Keratinocyte (primary cell): ENCODE results near the gene B4GALT2. TPM values are rescaled to one million over a fixed set of nuclear protein-coding genes. Genes with fewer than 3 reads are reported as not detected.

Experiments
- DNase-seq: peaks from one replicate; pipeline ENCODE4 v3.0.0-alpha.2; 2011; ENCODE audit warnings: low read depth, missing footprints, low spot score
- FAIRE-seq: peaks from 2 replicates; lab custom pipeline; 2011; peaks lifted over from hg19 to GRCh38; lab: Jason Lieb, UNC
- H2AFZ ChIP-seq: 2 replicates; pipeline ENCODE4 v1.6.0; 2012; ENCODE audit warnings: low read length, control low read depth, inconsistent platforms; ENCODE audit not compliant: control insufficient read depth
- H3K27ac ChIP-seq: 2 replicates; pipeline ENCODE4 v1.5.1; 2011; ENCODE audit warnings: low read length; ENCODE audit not compliant: control insufficient read depth, insufficient read depth
- H3K27me3 ChIP-seq: 3 replicates; pipeline ENCODE4 v1.6.0; 2011; ENCODE audit warnings: low read length; ENCODE audit not compliant: control insufficient read depth, insufficient read depth; ENCODE audit errors: extremely low read depth
- H3K36me3 ChIP-seq, 2 experiments: 2 replicates in 1 of 2; 3 replicates in 1 of 2; pipeline ENCODE4 v1.5.1; 2011; ENCODE audit warnings: low read length in 2 of 2, mild to moderate bottlenecking in 1 of 2; ENCODE audit not compliant: control insufficient read depth in 2 of 2, insufficient read depth in 2 of 2; ENCODE audit errors: extremely low read depth in 1 of 2
- H3K4me1 ChIP-seq: 3 replicates; pipeline ENCODE4 v1.5.1; 2011; ENCODE audit warnings: low read length; ENCODE audit not compliant: control insufficient read depth, insufficient read depth; ENCODE audit errors: extremely low read depth
- H3K4me2 ChIP-seq: 3 replicates; pipeline ENCODE4 v1.6.0; 2011; ENCODE audit warnings: low read depth, low read length; ENCODE audit not compliant: control insufficient read depth, insufficient read depth; ENCODE audit errors: extremely low read depth
- H3K4me3 ChIP-seq, 3 experiments: fragments of 200-600 bp in 1 of 3; sonication (generic) in 1 of 3; 2 replicates in 2 of 3; 3 replicates in 1 of 3; pipeline ENCODE4 v1.5.1; 2011 to 2016; ENCODE audit warnings: low read length in 3 of 3, mild to moderate bottlenecking in 3 of 3, control low read depth in 2 of 3, inconsistent platforms in 1 of 3, low read depth in 1 of 3, mixed read lengths in 1 of 3, mixed run types in 1 of 3, moderate library complexity in 1 of 3; ENCODE audit not compliant: control insufficient read depth in 2 of 3, insufficient read depth in 2 of 3; ENCODE audit errors: extremely low read depth in 1 of 3
- H3K79me2 ChIP-seq: 2 replicates; pipeline ENCODE4 v1.6.0; 2012; ENCODE audit warnings: low read length; ENCODE audit not compliant: control insufficient read depth, insufficient read depth
- H3K9ac ChIP-seq: 3 replicates; pipeline ENCODE4 v1.6.0; 2011; ENCODE audit warnings: low read length; ENCODE audit not compliant: control insufficient read depth, insufficient read depth; ENCODE audit errors: extremely low read depth
- H3K9me1 ChIP-seq: 3 replicates; pipeline ENCODE4 v1.6.0; 2011; ENCODE audit warnings: low read length; ENCODE audit not compliant: control insufficient read depth, insufficient read depth; ENCODE audit errors: extremely low read depth
- H3K9me3 ChIP-seq: 2 replicates; pipeline ENCODE4 v1.5.1; 2012; ENCODE audit warnings: low read depth, low read length; ENCODE audit not compliant: control insufficient read depth
- H4K20me1 ChIP-seq: 3 replicates; pipeline ENCODE4 v1.6.0; 2011; ENCODE audit warnings: low read length; ENCODE audit not compliant: control insufficient read depth, insufficient read depth; ENCODE audit errors: extremely low read depth
- CTCF ChIP-seq, 3 experiments: IDR thresholded peaks in 1 of 3; conservative IDR thresholded peaks in 1 of 3; optimal IDR thresholded peaks in 1 of 3; 2 replicates in 2 of 3; 3 replicates in 1 of 3; pipeline versions ENCODE3 to v1.5.1; 2011; ENCODE audit warnings: low read length in 3 of 3, mild to moderate bottlenecking in 3 of 3, moderate library complexity in 2 of 3, control low read depth in 1 of 3, inconsistent platforms in 1 of 3; ENCODE audit not compliant: insufficient read depth in 2 of 3; ENCODE audit errors: extremely low read depth in 1 of 3
- EZH2 ChIP-seq: IDR thresholded peaks from one replicate; pipeline ENCODE4 v1.6.1; 2012; ENCODE audit warnings: inconsistent platforms, mild to moderate bottlenecking, low read length, moderate library complexity
- dilution Hi-C: fragments of 300-500 bp; cut with MboI; formaldehyde crosslinking; loops from one replicate; pipeline ENCODE4 v1.7.0; 2020; ENCODE audit warnings: low sequenced_read_pairs; ENCODE audit not compliant: extremely low pct_ligation_motif_present
- polyA plus RNA-seq, 5 experiments: library from polyadenylated mRNA; depleted of rRNA in 3 of 5; stranded (reverse) in 3 of 5; stranded (forward) in 1 of 5; unstranded in 1 of 5; fragments of >200 nt; gene quantifications; 1 replicate in 1 of 5; 2 replicates in 3 of 5; 3 replicates in 1 of 5; pipeline versions ENCODE4 v1.2.1 to v1.2.3, GENCODE V29; 2011 to 2012; ENCODE audit warnings: missing spikeins in 2 of 5, low read depth in 1 of 5, low replicate concordance in 1 of 5

Gene B4GALT2
- polyA plus RNA-seq, 1 donor (not counting 4 experiments of a cell fraction or from before 2014, with no cell fraction given), result 39.6 TPM

GRCh38 chr1:43947874-43948437, 31.1 kb upstream of the B4GALT2 start:
- Histone ChIP-seq H3K9ac (peak overlapping the region; percentile 98), H3K4me2 (peak overlapping the region; percentile 89), H3K9me3 (no peaks in the 10 kb centered on the region), H4K20me1 (peaks cover 5% of the 10 kb centered on the region), H3K27me3 (no peaks in the 10 kb centered on the region), H3K36me3 (peaks cover 10 to 15% of the 10 kb centered on the region in 2 experiments), H3K79me2 (peaks cover 59% of the 10 kb centered on the region), H3K9me1 (peaks cover under 1% of the 10 kb centered on the region), H3K4me3 (peak overlapping the region; percentile 72 to 85 (median 79)), H3K4me1 (peaks cover 25% of the 10 kb centered on the region), H2AFZ (no peak overlapping the region), H3K27ac (no peak overlapping the region)
- dilution Hi-C loops, result loop anchor here (25.0 kb wide), 2 partner anchors 111 to 236 kb away; partner anchors contain the start of gene ST3GAL3
- DNase-seq (no peak), FAIRE-seq (no peak)
- TF ChIP-seq CTCF (optimal IDR thresholded peaks at IDR 0.05 in 1 of 3, IDR thresholded peaks at IDR 0.05 in 1 of 3, conservative IDR thresholded peaks at IDR 0.05 in 1 of 3; ENCODE audit: extremely low read depth in 1 of 3, insufficient read depth in 2 of 3, low read length in 3 of 3) (no peak), EZH2 (no peak)

DNA sequence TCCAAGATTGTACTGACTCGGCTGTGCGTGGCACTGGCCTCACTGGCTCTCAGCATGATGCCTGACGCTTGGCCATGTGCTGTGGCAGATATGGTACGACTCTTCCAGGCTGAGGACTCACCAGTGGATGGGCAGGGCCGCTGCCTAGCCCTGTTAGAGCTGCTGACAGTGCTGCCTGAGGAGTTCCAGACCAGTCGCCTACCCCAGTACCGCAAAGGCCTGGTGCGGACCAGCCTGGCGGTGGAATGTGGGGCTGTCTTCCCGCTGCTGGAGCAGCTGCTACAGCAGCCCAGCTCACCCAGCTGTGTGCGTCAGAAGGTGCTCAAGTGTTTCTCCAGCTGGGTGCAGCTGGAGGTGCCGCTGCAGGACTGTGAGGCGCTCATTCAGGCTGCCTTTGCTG, 29.3 kb upstream of the B4GALT2 start:
- Histone ChIP-seq H3K4me1 (peaks cover 25% of the 10 kb centered on the region), H2AFZ (no peak overlapping the region), H3K4me2 (no peak overlapping the region), H3K36me3 (peaks cover 7 to 17% of the 10 kb centered on the region in 2 experiments), H3K9me3 (no peaks in the 10 kb centered on the region), H3K27ac (no peak overlapping the region), H4K20me1 (peaks cover 5% of the 10 kb centered on the region), H3K27me3 (no peaks in the 10 kb centered on the region), H3K79me2 (peaks cover 72% of the 10 kb centered on the region), H3K9me1 (peaks cover 4% of the 10 kb centered on the region), H3K4me3 (no peak overlapping the region), H3K9ac (no peak overlapping the region)
- FAIRE-seq (no peak), DNase-seq (no peak)
- dilution Hi-C loops, result loop anchor here (25.0 kb wide), 2 partner anchors 112 to 237 kb away; partner anchors contain the start of gene ST3GAL3
- TF ChIP-seq CTCF (optimal IDR thresholded peaks at IDR 0.05 in 1 of 3, IDR thresholded peaks at IDR 0.05 in 1 of 3, conservative IDR thresholded peaks at IDR 0.05 in 1 of 3; ENCODE audit: extremely low read depth in 1 of 3, insufficient read depth in 2 of 3, low read length in 3 of 3) (no peak), EZH2 (no peak)
